Activated CD8-positive, alpha-beta T cell treated with anti-CD3 and anti-CD28 coated beads for 36 hours (primary cell): ENCODE results near the gene ATG13. TPM values are rescaled to one million over a fixed set of nuclear protein-coding genes. Genes with fewer than 3 reads are reported as not detected.

Source experiments
- ATAC-seq: fragments of 200-7000 bp; cut with Tn5 transposase; one replicate; pipeline ENCODE4 v1.10.0; 2021; ENCODE audit warnings: mild to moderate bottlenecking, moderate library complexity
- CTCF ChIA-PET: fragments of 350-600 bp; sonication (Branson Sonifier 250); formaldehyde crosslinking; loops from one replicate; lab custom pipeline; 2021; ENCODE audit warnings: antibody characterized with exemption; lab: Charles Lee
- POLR2A ChIA-PET: fragments of 350-600 bp; sonication (Branson Sonifier 250); formaldehyde crosslinking; loops from one replicate; lab custom pipeline; 2021; ENCODE audit warnings: antibody characterized with exemption; lab: Charles Lee
- DNase-seq: peaks from one replicate; pipeline ENCODE4 v3.0.0-alpha.2; 2020
- H3K27ac Mint-ChIP-seq: one replicate; pipeline ENCODE4 v1.8.0; 2021; ENCODE audit warnings: mild to moderate bottlenecking, mixed read lengths
- H3K27me3 Mint-ChIP-seq: one replicate; pipeline ENCODE4 v1.8.0; 2021; ENCODE audit warnings: mixed read lengths
- H3K36me3 Mint-ChIP-seq: one replicate; pipeline ENCODE4 v1.8.0; 2021; ENCODE audit warnings: low read depth, mixed read lengths
- H3K4me1 Mint-ChIP-seq: one replicate; pipeline ENCODE4 v1.8.0; 2021; ENCODE audit warnings: low read depth, mixed read lengths
- H3K4me3 Mint-ChIP-seq: one replicate; pipeline ENCODE4 v1.8.0; 2021; ENCODE audit warnings: mild to moderate bottlenecking, moderate library complexity, mixed read lengths
- H3K9me3 Mint-ChIP-seq: one replicate; pipeline ENCODE4 v1.8.0; 2021; ENCODE audit warnings: mixed read lengths
- intact Hi-C: fragments of 100-400 bp; cut with micrococcal nuclease; formaldehyde crosslinking; loops from one replicate; pipeline ENCODE4 v1.10.0; 2022
- total RNA-seq, 2 experiments: library from RNA; stranded (reverse); gene quantifications; one replicate each; pipeline ENCODE4 v1.2.3, GENCODE V29; 2021
- TF ChIP-seq, protein P1 (sequence below): fragments of 200-600 bp; IDR thresholded peaks from one replicate; pipeline ENCODE4 v1.8.0; 2022; ENCODE audit warnings: antibody characterized with exemption, mild to moderate bottlenecking

ATG13 gene
- total RNA-seq, 2 experiments from 2014 or later, result 53.4 to 61.2 TPM

DNA sequence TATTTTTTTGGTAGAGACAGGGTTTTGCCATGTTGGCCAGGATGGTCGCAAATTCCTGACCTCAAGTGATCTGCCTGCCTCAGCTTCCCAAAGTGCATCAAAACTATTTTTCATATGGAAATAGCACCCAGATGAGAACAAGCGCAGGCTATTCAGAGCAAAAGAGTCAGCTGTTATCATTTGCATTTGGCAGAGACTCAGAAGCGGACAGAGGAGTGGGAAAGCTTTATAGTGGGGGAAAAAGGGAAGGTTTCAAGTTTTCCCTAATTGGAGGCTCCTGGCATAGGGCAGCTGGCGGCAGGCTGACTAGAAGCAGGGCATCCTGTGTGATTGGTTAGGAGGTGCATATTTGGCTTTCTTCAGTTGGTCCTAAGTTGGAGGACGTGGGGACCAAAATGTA is 20.2 kb downstream of the ATG13 start:
- DNase-seq, result no peak
- ChIA-PET POLR2A (interaction anchor here (0.8 kb wide), 1 partner anchor 12 kb away, joined by 3 read pairs; no protein-coding TSS in a partner anchor), CTCF (interaction anchor here (1.4 to 2.0 kb wide), 2 partner anchors 19 to 33 kb away, joined by 3 to 8 read pairs; no protein-coding TSS in a partner anchor)
- Mint-ChIP-seq H3K4me3 (no peak overlapping the region), H3K27ac (no peak overlapping the region), H3K36me3 (peaks cover 18% of the 10 kb centered on the region), H3K9me3 (peaks cover 1% of the 10 kb centered on the region), H3K4me1 (peaks cover 12% of the 10 kb centered on the region), H3K27me3 (no peaks in the 10 kb centered on the region)
- no peak for ATAC-seq
- intact Hi-C loops, result no loop called here
- TF ChIP-seq, protein P1, sequence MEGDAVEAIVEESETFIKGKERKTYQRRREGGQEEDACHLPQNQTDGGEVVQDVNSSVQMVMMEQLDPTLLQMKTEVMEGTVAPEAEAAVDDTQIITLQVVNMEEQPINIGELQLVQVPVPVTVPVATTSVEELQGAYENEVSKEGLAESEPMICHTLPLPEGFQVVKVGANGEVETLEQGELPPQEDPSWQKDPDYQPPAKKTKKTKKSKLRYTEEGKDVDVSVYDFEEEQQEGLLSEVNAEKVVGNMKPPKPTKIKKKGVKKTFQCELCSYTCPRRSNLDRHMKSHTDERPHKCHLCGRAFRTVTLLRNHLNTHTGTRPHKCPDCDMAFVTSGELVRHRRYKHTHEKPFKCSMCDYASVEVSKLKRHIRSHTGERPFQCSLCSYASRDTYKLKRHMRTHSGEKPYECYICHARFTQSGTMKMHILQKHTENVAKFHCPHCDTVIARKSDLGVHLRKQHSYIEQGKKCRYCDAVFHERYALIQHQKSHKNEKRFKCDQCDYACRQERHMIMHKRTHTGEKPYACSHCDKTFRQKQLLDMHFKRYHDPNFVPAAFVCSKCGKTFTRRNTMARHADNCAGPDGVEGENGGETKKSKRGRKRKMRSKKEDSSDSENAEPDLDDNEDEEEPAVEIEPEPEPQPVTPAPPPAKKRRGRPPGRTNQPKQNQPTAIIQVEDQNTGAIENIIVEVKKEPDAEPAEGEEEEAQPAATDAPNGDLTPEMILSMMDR, result no peak

DNA sequence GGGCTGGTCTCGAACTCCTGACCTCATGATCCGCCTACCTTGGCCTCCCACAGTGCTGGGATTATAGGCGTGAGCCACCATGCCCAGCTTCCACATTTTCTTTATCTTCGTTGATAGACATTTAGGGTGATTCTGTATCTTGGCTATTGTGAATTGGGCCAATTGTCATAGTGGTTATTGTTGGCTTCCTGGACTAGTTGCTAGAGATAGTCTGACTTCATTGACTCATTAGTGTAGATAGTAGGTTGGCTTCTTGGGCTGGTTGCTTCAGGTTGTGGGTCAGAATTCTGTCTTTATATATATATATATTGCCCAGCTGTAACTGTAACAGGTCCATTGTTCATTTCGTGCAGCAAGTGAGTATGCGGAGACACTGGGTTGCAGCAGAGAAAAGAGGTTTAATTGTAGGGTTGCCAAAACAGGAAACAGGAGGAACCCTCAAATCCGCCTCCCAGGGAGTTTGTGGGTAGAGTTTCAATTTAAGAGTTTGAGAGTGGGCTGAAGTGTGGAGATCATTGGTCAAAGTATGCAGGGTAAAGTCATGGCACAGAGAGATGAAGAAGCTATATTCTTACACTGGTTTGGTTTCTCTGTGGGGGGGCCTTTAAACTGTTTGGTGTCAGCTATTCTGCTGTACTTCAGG is 22.0 kb downstream of the ATG13 start:
- intact Hi-C loops, result no loop called here
- Mint-ChIP-seq H3K27me3 (no peaks in the 10 kb centered on the region), H3K4me1 (peaks cover 18% of the 10 kb centered on the region), H3K4me3 (no peak overlapping the region), H3K36me3 (peaks cover 27% of the 10 kb centered on the region), H3K9me3 (peaks cover 4% of the 10 kb centered on the region), H3K27ac (no peak overlapping the region)
- ChIA-PET POLR2A (no interaction called here), CTCF (no interaction called here)
- ATAC-seq (no peak), DNase-seq (no peak)
- TF ChIP-seq, protein P1, result no peak

DNA sequence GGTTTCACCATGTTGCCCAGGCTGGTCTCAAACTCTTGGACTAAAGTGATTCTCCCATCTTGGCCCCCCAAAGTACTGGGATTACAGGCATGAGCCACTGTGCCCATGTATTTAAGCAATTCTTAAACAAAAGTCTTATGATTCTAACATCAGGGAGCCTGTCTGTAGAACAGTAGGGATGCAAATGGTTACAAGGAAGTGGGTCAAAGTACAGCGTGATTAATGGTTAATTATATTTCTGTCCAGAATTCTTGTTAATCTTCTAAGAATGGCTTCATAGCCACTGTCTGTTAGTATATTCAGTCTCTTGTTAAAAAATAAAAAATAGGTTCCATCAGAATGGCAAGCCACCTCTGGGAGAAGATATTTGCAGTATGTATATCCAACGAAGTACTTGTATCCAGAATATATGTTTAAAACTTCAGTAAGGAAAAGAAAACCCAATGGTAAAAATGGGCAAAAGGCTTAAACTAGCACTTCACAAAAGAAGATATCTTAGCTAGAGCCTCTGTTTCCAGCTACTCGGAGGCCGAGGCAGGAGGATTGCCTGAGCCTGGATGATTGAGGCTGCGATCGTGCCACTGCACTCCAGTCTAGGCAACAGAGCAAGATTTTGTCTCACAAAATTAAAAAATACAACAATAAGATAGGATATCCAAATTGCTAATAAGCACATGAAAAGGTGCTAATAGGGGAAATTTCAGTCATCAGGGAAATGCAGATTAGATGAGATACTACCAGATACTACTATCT is 22.9 kb downstream of the ATG13 start:
- H3K27ac Mint-ChIP-seq, result no peak overlapping the region
- CTCF ChIA-PET, result no interaction called here
- POLR2A ChIA-PET, result no interaction called here
- DNase-seq (no peak), ATAC-seq (no peak)
- peaks cover 31% of the 10 kb centered on the region for H3K36me3 Mint-ChIP-seq
- TF ChIP-seq, protein P1, result no peak
- no peak overlapping the region for H3K4me3 Mint-ChIP-seq
- H3K4me1 Mint-ChIP-seq, result peaks cover 18% of the 10 kb centered on the region
- intact Hi-C loops, result no loop called here
- peaks cover 4% of the 10 kb centered on the region for H3K9me3 Mint-ChIP-seq
- H3K27me3 Mint-ChIP-seq, result no peaks in the 10 kb centered on the region

DNA sequence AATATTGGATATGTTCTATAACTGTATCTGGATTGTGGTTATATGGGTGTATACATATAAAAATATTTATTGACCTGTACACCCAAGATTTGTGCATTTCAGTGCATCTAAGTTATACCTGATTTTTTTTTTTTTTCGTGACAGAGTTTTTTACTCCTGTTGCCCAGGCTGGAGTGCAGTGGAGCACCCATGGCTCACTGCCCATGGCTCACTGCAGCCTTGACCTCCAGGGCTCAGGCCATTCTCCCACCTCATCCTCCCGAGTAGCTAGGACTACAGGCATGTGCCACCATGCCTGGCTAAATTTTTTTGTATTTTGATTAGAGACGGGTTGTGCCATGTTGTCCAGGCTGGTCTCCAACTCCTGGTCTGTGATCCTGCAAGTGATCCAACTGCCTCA is 24.3 kb downstream of the ATG13 start:
- no peak for DNase-seq
- Mint-ChIP-seq H3K9me3 (peaks cover 4% of the 10 kb centered on the region), H3K36me3 (peaks cover 35% of the 10 kb centered on the region), H3K27ac (no peak overlapping the region), H3K4me1 (peaks cover 18% of the 10 kb centered on the region), H3K4me3 (no peak overlapping the region), H3K27me3 (no peaks in the 10 kb centered on the region)
- intact Hi-C loops, result no loop called here
- TF ChIP-seq, protein P1, result no peak
- ChIA-PET POLR2A (no interaction called here), CTCF (interaction anchor here (2.1 kb wide), 1 partner anchor 24 kb away, joined by 7 read pairs; the partner anchor contains the start of genes ATG13 and HARBI1)
- ATAC-seq, result no peak
